ENCODE data around the gene CHN2.

DNA sequence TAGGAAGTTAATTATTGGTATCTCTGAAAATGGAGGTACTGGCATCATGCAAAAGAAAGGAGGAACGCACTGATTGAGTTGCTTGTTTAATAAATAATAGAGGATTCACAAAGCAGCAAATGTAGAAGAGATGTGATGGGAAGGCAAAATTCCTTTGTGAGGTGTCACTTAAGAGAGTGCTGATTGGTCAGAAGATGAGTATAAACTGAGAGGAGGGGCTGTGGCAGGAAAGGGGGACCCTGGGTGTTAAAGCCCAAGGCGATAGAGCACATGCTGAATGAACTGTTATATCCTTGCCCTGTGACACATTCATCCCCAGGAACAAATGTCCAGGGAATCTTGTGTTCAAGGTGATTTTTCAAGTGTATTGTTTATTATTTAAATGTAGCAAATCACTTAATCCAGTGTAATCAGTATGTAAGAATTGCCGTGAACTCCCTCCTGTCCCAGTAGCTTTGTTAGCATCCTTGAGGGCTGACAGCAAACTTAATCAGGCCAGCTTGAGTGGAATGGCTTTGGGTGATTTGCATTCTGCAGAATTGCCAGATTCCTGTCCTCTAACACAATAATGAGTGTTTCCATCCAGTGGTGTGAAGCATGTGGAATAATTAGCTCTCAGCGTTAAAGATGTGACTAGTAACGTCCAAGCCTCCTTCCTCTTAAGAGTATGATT is 111.9 kb downstream of the CHN2 start:
- TF ChIP-seq EP300 (IDR thresholded peaks at IDR 0.05; ENCODE audit: low read depth), result no peak
- no peak for TF ChIP-seq POLR2A (IDR thresholded peaks at IDR 0.05)

All from transverse colon (tissue), 1 donor.